Esophagus mucosa (tissue), 1 donor: Measurements from ENCODE around the gene REEP3. TPM values are rescaled to one million over a fixed set of nuclear protein-coding genes. Genes with fewer than 3 reads are reported as not detected.

Experiments used
- ATAC-seq: fragments of 200-7000 bp; cut with Tn5 transposase; one replicate; pipeline ENCODE4 v1.9.1; 2020
- total RNA-seq: library from RNA; stranded (reverse); gene quantifications from one replicate; pipeline ENCODE4 v1.2.4, GENCODE V29; 2023
- donor health status: DM: yes; HTN: yes; CAD: no.

Gene REEP3
- total RNA-seq, 1 donor from 2014 or later: 24.5 TPM

DNA sequence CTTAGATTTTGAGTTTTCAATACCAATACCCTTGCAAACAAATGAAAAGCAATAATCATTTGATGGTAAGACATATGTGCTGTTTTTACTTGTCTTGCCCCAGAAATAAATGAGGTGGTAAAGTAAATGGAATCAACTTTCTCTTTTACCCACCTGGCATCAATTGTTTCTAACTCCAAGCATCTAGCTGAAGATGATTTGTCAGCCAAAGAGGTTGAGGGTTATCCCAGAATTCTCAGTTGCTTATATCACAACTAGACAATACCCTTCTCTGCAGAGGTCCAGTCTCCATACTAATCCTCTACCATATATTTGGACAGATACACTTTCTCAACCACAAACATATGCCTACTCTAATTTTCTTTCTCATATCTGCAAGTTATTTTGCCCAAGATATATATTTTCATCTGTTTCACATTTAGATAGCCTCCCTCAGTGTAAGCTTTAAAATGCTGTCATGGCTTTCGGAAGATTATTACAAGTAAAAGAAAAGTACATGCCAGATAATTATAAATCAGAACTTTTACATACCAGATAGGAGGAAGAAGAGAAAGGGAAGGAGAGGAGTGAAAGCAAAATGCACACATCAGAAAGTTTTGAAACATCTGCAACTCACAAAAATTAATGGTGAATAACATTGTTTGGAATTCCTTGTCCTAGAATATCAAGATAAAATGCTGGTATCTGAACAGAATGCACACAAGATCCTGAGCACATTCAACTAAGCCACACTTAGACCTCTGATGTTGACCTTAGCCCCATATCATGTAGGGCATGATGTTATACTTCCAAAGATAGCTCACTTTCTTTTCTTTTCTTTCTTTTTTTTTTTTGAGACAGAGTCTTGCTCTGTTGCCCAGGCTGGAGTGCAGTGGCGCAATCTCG lies 146.6 kb downstream of the REEP3 start:
- no peak for ATAC-seq

- ATAC-seq: no peak
Observed at GRCh38 chr10:63670291-63670898, 149.2 kb downstream of the REEP3 start.

DNA sequence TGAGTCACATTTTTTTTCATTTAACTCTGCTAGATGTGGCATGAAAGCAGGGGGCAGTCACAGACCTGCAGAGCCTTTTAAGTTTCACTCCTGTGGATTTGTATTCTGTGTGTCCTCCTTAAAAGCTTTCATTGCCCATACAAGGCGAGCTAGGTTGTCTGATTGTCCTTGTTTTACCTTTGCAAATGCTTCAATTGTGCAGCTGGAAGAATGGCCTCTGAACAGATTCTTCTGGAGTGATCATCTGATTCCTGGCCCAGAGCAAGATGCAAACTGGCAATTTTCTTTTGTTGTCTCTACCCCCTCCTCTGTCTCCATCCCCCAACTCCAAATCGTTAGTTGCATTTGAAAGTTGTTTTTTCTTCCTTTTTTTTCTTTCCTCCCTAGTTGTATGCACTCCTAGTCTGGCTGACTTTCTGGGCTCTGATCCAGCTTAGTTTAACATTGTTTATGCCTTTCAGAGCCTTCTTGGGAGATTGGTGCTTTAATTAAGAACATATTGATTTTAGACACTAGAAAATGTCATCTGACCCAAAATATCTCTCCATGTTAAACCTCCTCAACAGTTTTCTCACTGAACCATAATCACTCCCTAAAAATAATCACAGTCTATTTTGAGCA lies 150.2 kb downstream of the REEP3 start:
- no peak for ATAC-seq

GRCh38 chr10:63672491-63672890 lies 151.3 kb downstream of the REEP3 start:
- ATAC-seq: no peak

DNA sequence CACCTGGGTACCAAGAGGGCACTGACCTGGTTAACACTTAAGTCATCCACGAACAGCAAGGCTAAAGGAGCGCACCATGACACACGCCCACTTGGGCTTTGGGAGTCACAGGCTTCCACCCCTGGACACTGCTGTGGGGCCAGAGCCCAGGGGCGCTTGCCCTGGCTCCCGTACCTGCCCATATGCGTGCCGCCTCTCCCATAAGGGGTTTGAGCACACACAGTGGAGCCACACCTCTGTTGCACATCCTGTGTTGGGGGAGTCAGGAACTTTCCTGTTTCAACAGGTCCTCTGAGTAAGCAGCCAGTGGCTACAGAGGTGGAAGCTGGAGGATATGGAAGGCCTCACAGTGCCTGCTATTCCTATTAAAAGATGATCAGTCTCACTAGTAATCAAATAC lies 152.0 kb downstream of the REEP3 start:
- ATAC-seq: peak; percentile 54

DNA sequence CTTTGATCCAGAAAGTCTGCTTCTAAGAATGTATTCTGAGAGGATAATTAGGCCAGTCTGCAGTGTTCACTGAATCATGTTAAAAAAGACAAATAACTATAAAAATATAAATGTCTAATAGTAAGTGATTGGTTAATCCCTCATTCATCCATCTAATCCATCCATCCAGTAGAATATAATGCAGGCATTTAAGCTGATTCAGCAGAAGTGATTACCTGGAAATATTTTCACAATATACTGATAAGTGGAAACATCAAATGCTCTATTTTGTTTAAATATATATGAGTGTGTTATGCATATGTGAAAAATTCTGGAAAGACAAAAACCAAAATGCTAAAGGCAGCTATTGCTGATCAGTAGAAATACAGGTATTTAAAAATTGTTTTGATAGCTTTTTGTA lies 152.6 kb downstream of the REEP3 start:
- ATAC-seq: no peak

Other genes starting within 250 kb of the REEP3 start
- gene JMJD1C, start 55.4 kb upstream of the REEP3 start, total RNA-seq: 42.1 TPM